ENCODE measurements around the gene LY6G6F.

Gene LY6G6F

DNA sequence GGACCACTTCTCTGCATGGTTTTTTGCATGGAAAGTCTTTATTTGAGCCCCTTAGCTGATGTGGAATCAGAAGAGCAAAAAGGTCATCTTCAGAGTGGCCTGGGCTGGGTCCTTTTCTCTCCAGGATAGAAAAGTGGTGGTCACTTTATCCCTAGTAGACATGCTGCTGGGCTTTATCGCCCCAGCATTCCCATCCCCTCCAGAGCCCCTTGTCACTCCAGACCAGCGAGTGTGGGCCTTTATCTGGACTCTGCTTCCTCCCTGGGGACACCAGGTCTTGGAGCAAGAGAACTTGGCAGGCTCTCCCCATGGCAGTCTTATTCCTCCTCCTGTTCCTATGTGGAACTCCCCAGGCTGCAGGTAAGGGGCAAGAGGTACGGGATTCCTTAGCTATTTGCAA lies at the start of gene LY6G6F:
TSS of gene LY6G6F (plus strand) at position 268 of the 400 bp plus-strand sequence. CDS start at position 309, 41 bp downstream.
- no peak for DNase-seq

DNA sequence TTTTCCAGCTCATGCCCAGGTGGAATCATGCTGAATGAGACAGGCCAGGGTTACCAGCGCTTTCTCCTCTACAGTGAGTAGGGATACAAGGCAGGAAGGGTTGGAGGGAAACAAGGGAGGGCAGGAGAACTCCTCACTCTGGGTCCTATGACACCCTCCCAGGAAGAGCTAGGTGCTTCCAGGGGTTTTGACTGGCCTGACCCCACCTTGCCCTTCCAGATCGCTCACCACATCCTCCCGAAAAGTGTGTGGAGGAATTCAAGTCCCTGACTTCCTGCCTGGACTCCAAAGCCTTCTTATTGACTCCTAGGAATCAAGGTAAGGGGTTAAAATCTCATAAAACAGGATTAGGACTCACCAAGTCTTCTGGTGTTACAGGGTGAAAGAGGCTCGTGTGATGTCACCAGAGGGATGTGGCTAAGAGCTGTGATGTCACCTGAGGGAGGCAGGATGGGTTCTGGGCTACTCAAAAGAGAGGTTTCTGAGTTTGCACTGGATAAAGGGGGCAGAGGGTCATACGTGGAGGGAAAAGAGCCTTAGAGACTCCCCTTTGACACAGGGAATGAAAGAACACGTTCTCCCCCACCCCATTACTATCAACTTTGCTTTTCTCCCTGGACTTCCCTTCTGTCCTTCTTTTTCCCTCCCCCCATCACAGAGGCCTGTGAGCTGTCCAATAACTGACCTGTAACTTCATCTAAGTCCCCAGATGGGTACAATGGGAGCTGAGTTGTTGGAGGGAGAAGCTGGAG lies 49.1 kb upstream of the LY6G6F start:
- DNase-seq = no peak

GRCh38 chr6:31658158-31658688 lies 48.4 kb upstream of the LY6G6F start:
- DNase-seq = no peak

- DNase-seq = no peak
Measured at GRCh38 chr6:31658983-31659648, 47.5 kb upstream of the LY6G6F start.

DNA sequence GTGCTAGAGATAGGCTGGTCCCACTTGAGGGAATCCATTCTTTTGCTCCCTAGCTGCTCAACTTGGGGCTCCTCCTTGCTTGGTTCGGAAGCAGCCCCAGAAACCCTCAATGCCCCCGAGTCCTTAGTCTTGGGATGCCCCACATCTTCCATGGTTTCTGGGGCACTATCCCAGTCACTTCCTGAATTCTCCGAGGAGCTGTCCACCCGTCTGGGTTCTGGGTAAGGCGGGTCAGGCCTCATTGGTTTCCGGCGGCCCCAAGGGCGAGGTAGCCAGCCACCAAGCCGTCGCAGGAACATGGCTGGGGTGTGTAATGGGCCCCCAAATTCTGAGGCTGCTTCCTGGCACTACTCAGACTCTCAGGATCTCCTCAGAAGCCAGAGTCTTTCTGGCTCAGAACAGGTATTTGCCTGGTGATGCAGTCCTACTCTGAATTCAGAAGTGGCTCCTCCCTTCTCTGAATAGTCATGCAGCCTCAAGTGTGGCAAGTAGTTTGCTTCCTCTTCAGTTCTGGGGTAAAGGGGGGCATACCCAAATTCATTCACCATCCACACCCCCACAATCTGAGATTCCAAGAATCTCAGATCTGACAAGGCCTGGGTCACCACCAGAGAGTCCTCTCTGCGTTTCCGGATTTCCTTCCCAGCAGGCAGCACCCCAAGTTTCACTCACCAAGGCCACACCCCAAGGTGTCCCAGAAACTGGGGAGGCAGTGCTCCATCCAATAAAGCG lies 46.9 kb upstream of the LY6G6F start:
- DNase-seq = no peak

- DNase-seq = peak; percentile 52
Measured at GRCh38 chr6:31660381-31661261, 46.0 kb upstream of the LY6G6F start, which contains the start of gene C6orf47. C6orf47 (minus strand) TSS chr6:31660778; CDS start chr6:31659947, 831 bp downstream.

DNA sequence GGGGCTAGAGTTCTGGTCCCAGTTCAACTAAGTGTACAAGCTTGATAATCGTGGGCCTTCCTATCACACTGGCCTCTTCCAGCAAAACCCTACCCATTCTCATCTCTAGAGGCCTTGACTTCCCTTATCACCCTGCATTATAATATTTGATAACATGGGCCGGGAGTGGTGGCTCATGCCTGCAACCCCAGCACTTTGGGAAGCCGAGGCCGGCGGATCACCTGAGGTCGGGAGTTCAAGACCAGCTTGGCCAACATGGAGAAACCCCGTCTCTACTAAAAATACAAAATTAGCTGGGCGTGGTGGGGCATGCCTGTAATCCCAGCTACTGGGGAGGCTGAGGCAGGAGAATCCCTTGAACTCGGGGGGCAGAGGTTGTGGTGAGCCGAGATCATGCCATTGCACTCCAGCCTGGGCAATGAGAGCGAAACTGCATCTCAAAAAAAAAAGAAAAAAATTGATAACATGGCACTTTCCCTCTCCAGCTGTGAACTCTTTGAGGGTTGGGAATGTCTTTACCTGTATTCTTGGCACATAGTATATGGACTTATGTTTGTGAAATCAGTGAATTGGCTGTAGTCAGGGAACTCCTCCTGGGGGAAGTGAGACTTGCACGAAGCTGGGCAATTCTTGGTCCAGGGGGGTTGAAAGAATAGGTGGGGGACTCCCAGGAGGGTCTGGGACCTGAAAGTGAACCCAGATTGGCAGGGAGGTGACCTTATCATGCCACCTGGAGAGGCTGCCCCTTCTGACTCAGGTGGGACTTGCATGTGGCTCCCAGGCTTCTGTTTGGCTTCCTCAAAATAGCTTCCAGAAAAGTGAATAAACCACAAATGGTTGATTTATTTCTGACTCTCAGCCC lies 45.2 kb upstream of the LY6G6F start:
- no peak for DNase-seq

DNA sequence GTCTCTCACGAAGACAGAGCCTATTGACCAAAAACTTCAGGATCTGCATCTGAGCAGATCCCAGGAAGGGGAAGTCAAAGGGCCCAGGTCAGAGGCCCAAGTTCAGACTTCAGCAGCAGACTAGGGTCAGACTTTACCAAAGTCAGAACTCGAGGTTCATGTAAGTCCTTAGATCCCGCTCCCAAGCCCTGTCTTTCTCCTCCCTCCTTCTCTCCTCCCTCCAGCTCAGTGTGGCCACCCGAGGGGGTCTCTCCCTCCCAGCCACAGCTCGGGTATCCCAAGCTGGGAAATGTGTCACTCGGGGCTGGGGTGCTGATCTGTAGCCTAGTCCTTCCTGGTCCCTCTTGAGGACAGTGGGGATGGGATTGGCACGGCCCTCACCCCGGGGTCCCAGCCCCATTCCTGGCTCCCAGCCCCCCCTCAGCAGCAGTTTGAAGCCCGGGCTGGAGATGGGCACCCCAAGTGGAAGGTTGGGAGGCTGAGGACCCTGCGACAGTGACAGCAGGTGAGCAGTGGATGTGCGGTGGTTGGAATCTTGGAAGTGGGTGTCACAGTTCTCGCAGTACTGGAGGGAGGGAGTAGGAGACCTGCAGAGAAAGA lies 44.4 kb upstream of the LY6G6F start:
- no peak for DNase-seq

GRCh38 chr6:31663126-31663960 lies 43.3 kb upstream of the LY6G6F start:
- no peak for DNase-seq

DNA sequence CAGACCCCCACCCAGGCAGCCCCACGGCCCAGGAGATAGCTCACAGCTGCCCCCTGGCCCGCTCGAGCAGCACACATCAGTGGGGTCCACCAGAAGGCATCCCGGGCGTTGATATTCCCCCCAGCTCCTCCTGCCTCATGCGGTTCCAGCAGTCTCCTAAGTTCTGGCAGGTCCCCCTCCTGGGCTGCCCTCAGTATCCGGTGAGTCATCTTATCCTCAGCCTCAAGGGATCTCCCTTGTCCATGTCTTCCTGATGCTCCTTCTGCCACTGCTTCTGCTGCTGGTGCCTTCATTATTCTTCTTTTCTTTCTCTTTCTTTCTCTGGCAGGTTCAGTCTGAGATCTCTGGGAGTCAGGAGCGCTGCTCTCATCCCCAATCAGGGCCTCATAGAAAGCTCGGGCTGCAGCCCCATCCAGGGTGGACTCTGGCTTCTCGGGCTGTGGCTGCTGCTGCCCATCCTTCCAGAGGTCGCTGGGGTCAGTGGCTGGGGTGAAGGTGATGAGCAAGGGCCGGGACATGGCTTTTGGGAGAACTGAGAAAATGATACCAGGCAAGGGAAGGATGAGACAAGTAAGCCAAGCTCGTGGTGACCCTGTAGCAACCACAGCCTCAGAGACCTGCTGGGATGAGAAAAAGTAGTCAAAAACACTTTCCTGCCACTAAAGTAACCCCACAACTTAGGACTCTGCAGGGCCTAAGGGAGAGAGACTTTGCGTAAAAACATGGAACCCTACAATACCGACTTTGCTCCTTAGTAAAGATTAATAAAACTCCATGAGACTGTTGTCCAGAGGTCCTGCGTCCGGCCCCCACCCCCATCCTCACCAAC lies 42.5 kb upstream of the LY6G6F start:
- no peak for DNase-seq

- DNase-seq = peak; percentile 91
Measured at GRCh38 chr6:31664790-31665500, 41.7 kb upstream of the LY6G6F start, which contains the start of gene GPANK1. GPANK1 (minus strand) TSS chr6:31664997; CDS start chr6:31664478, 519 bp downstream.

DNA sequence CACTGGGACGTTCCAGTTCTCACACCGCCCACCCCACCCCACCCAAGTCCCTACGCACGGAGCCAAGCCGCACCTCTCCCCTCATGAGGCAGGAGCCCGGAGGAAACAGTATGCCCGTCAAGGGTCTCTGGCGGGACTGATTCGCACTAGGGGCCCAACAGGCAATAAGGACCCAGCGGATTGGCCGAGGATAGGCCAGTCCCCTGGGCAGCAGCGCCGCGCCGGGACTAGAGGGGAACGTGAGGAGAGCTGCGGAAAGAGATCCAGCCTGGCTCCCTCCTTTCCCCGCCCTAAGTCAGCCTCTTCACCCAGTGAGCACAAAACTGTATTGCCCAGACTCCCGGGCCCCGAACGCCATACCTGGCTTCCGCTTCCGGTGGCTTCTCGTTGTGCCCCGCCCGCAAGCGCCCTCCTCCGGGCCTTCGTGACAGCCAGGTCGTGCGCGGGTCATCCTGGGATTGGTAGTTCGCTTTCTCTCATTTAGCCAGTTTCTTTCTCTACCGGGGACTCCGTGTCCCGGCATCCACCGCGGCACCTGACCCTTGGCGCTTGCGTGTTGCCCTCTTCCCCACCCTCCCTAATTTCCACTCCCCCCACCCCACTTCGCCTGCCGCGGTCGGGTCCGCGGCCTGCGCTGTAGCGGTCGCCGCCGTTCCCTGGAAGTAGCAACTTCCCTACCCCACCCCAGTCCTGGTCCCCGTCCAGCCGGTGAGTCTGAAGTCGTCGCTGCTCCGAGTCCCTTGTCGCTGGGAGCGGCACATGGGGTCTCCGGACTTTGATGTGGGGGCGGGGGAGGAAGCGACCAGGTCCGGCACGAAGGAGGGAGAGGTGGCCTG lies 40.9 kb upstream of the LY6G6F start, which contains the start of gene CSNK2B:
TSS of gene CSNK2B (plus strand) at position 580 of the 836 bp plus-strand sequence. CDS start 752 bp downstream, outside the sequence.
- peak; percentile 93 for DNase-seq

DNA sequence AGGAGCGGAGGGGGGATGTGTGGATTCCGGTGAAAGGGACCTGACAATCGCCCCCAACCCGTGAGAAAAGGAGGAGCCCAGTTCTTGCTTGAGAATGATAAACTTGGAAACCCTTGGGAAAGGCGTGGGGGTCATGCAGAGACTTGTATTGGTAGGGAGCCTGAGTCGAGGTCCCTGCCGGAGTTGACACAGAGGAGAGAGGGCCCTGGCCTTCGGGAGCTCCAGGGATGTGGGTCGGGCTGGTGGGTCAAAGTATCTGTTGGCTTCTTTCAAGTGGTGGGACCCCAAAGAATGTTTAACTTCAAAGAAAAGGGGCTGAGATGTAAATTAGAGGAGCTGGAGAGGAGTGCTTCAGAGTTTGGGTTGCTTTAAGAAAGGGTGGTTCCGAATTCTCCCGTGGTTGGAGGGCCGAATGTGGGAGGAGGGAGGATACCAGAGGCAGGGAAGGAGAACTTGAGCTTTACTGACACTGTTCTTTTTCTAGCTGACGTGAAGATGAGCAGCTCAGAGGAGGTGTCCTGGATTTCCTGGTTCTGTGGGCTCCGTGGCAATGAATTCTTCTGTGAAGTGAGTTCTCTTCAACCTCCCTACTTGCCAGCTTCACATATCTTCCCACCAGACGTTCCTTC lies 40.2 kb upstream of the LY6G6F start:
- no peak for DNase-seq

DNA sequence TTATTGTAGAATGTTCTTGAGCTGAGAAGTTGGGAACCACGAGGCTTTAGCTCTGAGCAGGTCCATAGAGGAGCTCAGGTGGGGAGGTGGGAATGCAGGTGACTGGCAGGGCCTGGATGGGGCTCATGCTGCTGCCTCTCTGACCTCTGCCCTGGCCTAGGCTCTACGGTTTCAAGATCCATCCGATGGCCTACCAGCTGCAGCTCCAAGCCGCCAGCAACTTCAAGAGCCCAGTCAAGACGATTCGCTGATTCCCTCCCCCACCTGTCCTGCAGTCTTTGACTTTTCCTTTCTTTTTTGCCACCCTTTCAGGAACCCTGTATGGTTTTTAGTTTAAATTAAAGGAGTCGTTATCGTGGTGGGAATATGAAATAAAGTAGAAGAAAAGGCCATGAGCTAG lies 37.0 kb upstream of the LY6G6F start, which contains the start of gene LY6G5B:
TSS of gene LY6G5B (plus strand) at position 301 of the 400 bp plus-strand sequence. CDS start 975 bp downstream, outside the sequence.
- no peak for DNase-seq

- no peak for DNase-seq
Measured at GRCh38 chr6:31676322-31676903, 30.3 kb upstream of the LY6G6F start.

DNA sequence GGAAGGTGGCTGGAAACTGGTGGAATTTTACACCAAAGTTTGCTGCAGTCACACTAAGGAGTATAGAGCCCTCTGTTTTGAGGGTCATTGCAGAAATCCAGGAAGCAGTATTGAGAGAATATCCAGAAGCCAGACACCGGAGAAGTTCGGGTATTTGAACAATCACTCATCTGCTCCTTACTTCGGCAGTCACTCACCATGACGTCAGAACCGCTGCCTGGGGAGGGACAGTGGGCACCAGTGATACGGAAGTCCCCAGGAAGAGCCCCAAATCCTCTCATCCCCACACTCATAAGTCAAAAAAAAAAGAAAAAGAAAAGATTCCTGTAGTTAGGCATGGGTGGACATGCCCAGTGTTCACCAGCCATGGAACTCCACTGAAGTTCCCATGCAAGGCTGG lies 29.8 kb upstream of the LY6G6F start:
- no peak for DNase-seq
